ENCODE data around the gene EEF1E1. TPM values are rescaled to one million over a fixed set of nuclear protein-coding genes. Genes with fewer than 3 reads are reported as not detected.

EEF1E1 gene
- polyA plus RNA-seq, 2 of the 4 experiments (the other 2 are of a cell fraction): 119 to 122 TPM

DNA sequence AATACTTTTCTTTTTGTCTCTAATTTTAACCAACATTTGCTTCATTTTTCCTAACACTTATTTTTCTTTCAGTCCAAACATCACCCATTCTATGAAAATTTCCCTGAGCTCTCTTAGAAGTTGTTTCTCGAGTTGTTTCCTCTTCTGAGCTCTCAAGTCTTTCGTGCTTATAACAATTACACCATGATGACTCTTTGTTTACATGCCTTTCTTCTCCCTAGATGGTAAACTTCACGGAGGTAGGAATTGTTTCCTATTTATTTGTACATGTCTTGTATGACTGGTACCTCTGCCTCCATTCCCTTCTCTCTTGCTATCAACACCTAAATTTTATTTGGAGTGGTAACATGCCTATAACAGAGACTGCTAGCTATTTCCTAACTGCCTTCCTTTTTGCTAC is 44.6 kb downstream of the EEF1E1 start:
- no peak overlapping the region for H3K4me2 ChIP-seq
- no peaks in the 10 kb centered on the region for H3K9me3 ChIP-seq
- no peak overlapping the region for H3K4me3 ChIP-seq
- FAIRE-seq: no peak
- TF ChIP-seq, protein P1, sequence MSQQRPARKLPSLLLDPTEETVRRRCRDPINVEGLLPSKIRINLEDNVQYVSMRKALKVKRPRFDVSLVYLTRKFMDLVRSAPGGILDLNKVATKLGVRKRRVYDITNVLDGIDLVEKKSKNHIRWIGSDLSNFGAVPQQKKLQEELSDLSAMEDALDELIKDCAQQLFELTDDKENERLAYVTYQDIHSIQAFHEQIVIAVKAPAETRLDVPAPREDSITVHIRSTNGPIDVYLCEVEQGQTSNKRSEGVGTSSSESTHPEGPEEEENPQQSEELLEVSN (IDR thresholded peaks at IDR 0.05; ENCODE audit: borderline replicate concordance, low read depth): no peak
- TF ChIP-seq CBX2 (IDR thresholded peaks at IDR 0.05; ENCODE audit: borderline replicate concordance, low read depth) (no peak), MAZ (IDR thresholded peaks at IDR 0.05; ENCODE audit: borderline replicate concordance, low read depth, low read length) (no peak), BHLHE40 (IDR thresholded peaks at IDR 0.05; ENCODE audit: low read depth, low read length) (no peak), HDAC2 (IDR thresholded peaks at IDR 0.05) (no peak)
- no peak overlapping the region for H3K27ac ChIP-seq
- no peak for DNase-seq (ENCODE audit: low read depth in 1 of 2, low spot score in 1 of 2)
- H3K4me1 ChIP-seq: no peaks in the 10 kb centered on the region; the same call in 2 of the 3 replicates
- CTCF ChIA-PET: interaction anchor here (0.6 to 4.8 kb wide), 5 partner anchors 10 to 378 kb away, joined by 3 to 48 read pairs (median 4); partner anchors contain the start of gene BMP6
- POLR2A ChIA-PET: no interaction called here
- 27% methylated on average over 3 of the region's 3 CpGs for WGBS (ENCODE audit: missing lambda C conversion rate)
- ATAC-seq: no peak

GRCh38 chr6:8057263-8057662 is 45.1 kb downstream of the EEF1E1 start:
- no peak overlapping the region for H3K27ac ChIP-seq
- DNase-seq (ENCODE audit: low read depth in 1 of 2, low spot score in 1 of 2) (no peak), ATAC-seq (no peak), FAIRE-seq (no peak)
- H3K9me3 ChIP-seq: no peaks in the 10 kb centered on the region
- H3K4me2 ChIP-seq: no peak overlapping the region
- H3K4me3 ChIP-seq: no peak overlapping the region
- ChIA-PET POLR2A (no interaction called here), CTCF (interaction anchor here (0.6 to 4.8 kb wide), 4 partner anchors 9 to 379 kb away, joined by 3 to 48 read pairs (median 4); partner anchors contain the start of gene BMP6)
- 89% methylated on average over 4 of the region's 4 CpGs for WGBS (ENCODE audit: missing lambda C conversion rate)
- H3K4me1 ChIP-seq: no peaks in the 10 kb centered on the region; the same call in 2 of the 3 replicates
- no peak for TF ChIP-seq RFX5 (IDR thresholded peaks at IDR 0.05)
- TF ChIP-seq, protein P1 (IDR thresholded peaks at IDR 0.05; ENCODE audit: borderline replicate concordance, low read depth): no peak
- no peak for TF ChIP-seq HOXB5 (CRISPR knock-in tag; IDR thresholded peaks at IDR 0.05)
- TF ChIP-seq BHLHE40 (IDR thresholded peaks at IDR 0.05; ENCODE audit: low read depth, low read length): no peak
- no peak for TF ChIP-seq CHD4 (IDR thresholded peaks at IDR 0.05; ENCODE audit: borderline replicate concordance)
- TF ChIP-seq JUNB (IDR thresholded peaks at IDR 0.05): no peak
- TF ChIP-seq MYC (IDR thresholded peaks at IDR 0.05; ENCODE audit: borderline replicate concordance, low read length): no peak
- TF ChIP-seq HOXB13 (CRISPR knock-in tag; IDR thresholded peaks at IDR 0.05; ENCODE audit: low read depth): no peak
- no peak for TF ChIP-seq TFCP2L1 (CRISPR knock-in tag; IDR thresholded peaks at IDR 0.05)
- TF ChIP-seq EHF (CRISPR knock-in tag; IDR thresholded peaks at IDR 0.05): no peak
- TF ChIP-seq NFE2L2 (conservative IDR thresholded peaks at IDR 0.05; ENCODE audit: low read length): no peak
- no peak for TF ChIP-seq RARB (CRISPR knock-in tag; IDR thresholded peaks at IDR 0.05)
- TF ChIP-seq POLR2AphosphoS2 (conservative IDR thresholded peaks at IDR 0.05; ENCODE audit: low read length): no peak
- no peak for TF ChIP-seq FOXS1 (CRISPR knock-in tag; IDR thresholded peaks at IDR 0.05)
- no peak for TF ChIP-seq FOSB (CRISPR knock-in tag; IDR thresholded peaks at IDR 0.05)

GRCh38 chr6:8054276-8054675 is 48.1 kb downstream of the EEF1E1 start:
- ATAC-seq (no peak), DNase-seq (ENCODE audit: low read depth in 1 of 2, low spot score in 1 of 2) (no peak), FAIRE-seq (no peak)
- 92% methylated on average over 2 of the region's 2 CpGs for WGBS (ENCODE audit: missing lambda C conversion rate)
- Histone ChIP-seq H3K4me1 (no peaks in the 10 kb centered on the region; the same call in 2 of the 3 replicates), H3K27ac (no peak overlapping the region), H3K9me3 (no peaks in the 10 kb centered on the region), H3K4me2 (no peak overlapping the region), H3K4me3 (no peak overlapping the region)
- ChIA-PET POLR2A (no interaction called here), CTCF (interaction anchor here (0.8 kb wide), 1 partner anchor 1377 kb away, joined by 3 read pairs; no protein-coding TSS in a partner anchor)
- TF ChIP-seq CEBPB (IDR thresholded peaks at IDR 0.05) (no peak), POLR2AphosphoS2 (conservative IDR thresholded peaks at IDR 0.05; ENCODE audit: low read length) (no peak), HES2 (IDR thresholded peaks at IDR 0.05) (no peak), FOSB (CRISPR knock-in tag; IDR thresholded peaks at IDR 0.05) (no peak), CHD4 (IDR thresholded peaks at IDR 0.05; ENCODE audit: borderline replicate concordance) (no peak), USF2 (IDR thresholded peaks at IDR 0.05) (no peak), RARB (CRISPR knock-in tag; IDR thresholded peaks at IDR 0.05) (no peak), FOXS1 (CRISPR knock-in tag; IDR thresholded peaks at IDR 0.05) (no peak), HOXA7 (CRISPR knock-in tag; IDR thresholded peaks at IDR 0.05) (no peak), HEYL (CRISPR knock-in tag; IDR thresholded peaks at IDR 0.05) (no peak), REST (IDR thresholded peaks at IDR 0.05) (no peak), SMC3 (IDR thresholded peaks at IDR 0.05) (no peak), MYC (IDR thresholded peaks at IDR 0.05; ENCODE audit: borderline replicate concordance, low read length) (no peak)
- TF ChIP-seq, protein P2, sequence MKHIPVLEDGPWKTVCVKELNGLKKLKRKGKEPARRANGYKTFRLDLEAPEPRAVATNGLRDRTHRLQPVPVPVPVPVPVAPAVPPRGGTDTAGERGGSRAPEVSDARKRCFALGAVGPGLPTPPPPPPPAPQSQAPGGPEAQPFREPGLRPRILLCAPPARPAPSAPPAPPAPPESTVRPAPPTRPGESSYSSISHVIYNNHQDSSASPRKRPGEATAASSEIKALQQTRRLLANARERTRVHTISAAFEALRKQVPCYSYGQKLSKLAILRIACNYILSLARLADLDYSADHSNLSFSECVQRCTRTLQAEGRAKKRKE (CRISPR knock-in tag; IDR thresholded peaks at IDR 0.05; ENCODE audit: low read depth): no peak

Measured in A549 (cell line).